Keratinocyte (primary cell): ENCODE data around the gene RBBP5. TPM values are rescaled to one million over a fixed set of nuclear protein-coding genes. Genes with fewer than 3 reads are reported as not detected.

Source experiments
- DNase-seq: peaks from one replicate; pipeline ENCODE4 v3.0.0-alpha.2; 2011; ENCODE audit warnings: low read depth, missing footprints, low spot score
- FAIRE-seq: peaks from 2 replicates; lab custom pipeline; 2011; peaks lifted over from hg19 to GRCh38; lab: Jason Lieb, UNC
- H2AFZ ChIP-seq: 2 replicates; pipeline ENCODE4 v1.6.0; 2012; ENCODE audit warnings: low read length, control low read depth, inconsistent platforms; ENCODE audit not compliant: control insufficient read depth
- H3K27ac ChIP-seq: 2 replicates; pipeline ENCODE4 v1.5.1; 2011; ENCODE audit warnings: low read length; ENCODE audit not compliant: control insufficient read depth, insufficient read depth
- H3K27me3 ChIP-seq: 3 replicates; pipeline ENCODE4 v1.6.0; 2011; ENCODE audit warnings: low read length; ENCODE audit not compliant: control insufficient read depth, insufficient read depth; ENCODE audit errors: extremely low read depth
- H3K36me3 ChIP-seq, 2 experiments: 2 replicates in 1 of 2; 3 replicates in 1 of 2; pipeline ENCODE4 v1.5.1; 2011; ENCODE audit warnings: low read length in 2 of 2, mild to moderate bottlenecking in 1 of 2; ENCODE audit not compliant: control insufficient read depth in 2 of 2, insufficient read depth in 2 of 2; ENCODE audit errors: extremely low read depth in 1 of 2
- H3K4me1 ChIP-seq: 3 replicates; pipeline ENCODE4 v1.5.1; 2011; ENCODE audit warnings: low read length; ENCODE audit not compliant: control insufficient read depth, insufficient read depth; ENCODE audit errors: extremely low read depth
- H3K4me2 ChIP-seq: 3 replicates; pipeline ENCODE4 v1.6.0; 2011; ENCODE audit warnings: low read depth, low read length; ENCODE audit not compliant: control insufficient read depth, insufficient read depth; ENCODE audit errors: extremely low read depth
- H3K4me3 ChIP-seq, 3 experiments: fragments of 200-600 bp in 1 of 3; sonication (generic) in 1 of 3; 2 replicates in 2 of 3; 3 replicates in 1 of 3; pipeline ENCODE4 v1.5.1; 2011 to 2016; ENCODE audit warnings: low read length in 3 of 3, mild to moderate bottlenecking in 3 of 3, control low read depth in 2 of 3, inconsistent platforms in 1 of 3, low read depth in 1 of 3, mixed read lengths in 1 of 3, mixed run types in 1 of 3, moderate library complexity in 1 of 3; ENCODE audit not compliant: control insufficient read depth in 2 of 3, insufficient read depth in 2 of 3; ENCODE audit errors: extremely low read depth in 1 of 3
- H3K79me2 ChIP-seq: 2 replicates; pipeline ENCODE4 v1.6.0; 2012; ENCODE audit warnings: low read length; ENCODE audit not compliant: control insufficient read depth, insufficient read depth
- H3K9ac ChIP-seq: 3 replicates; pipeline ENCODE4 v1.6.0; 2011; ENCODE audit warnings: low read length; ENCODE audit not compliant: control insufficient read depth, insufficient read depth; ENCODE audit errors: extremely low read depth
- H3K9me1 ChIP-seq: 3 replicates; pipeline ENCODE4 v1.6.0; 2011; ENCODE audit warnings: low read length; ENCODE audit not compliant: control insufficient read depth, insufficient read depth; ENCODE audit errors: extremely low read depth
- H3K9me3 ChIP-seq: 2 replicates; pipeline ENCODE4 v1.5.1; 2012; ENCODE audit warnings: low read depth, low read length; ENCODE audit not compliant: control insufficient read depth
- H4K20me1 ChIP-seq: 3 replicates; pipeline ENCODE4 v1.6.0; 2011; ENCODE audit warnings: low read length; ENCODE audit not compliant: control insufficient read depth, insufficient read depth; ENCODE audit errors: extremely low read depth
- CTCF ChIP-seq, 3 experiments: IDR thresholded peaks in 1 of 3; conservative IDR thresholded peaks in 1 of 3; optimal IDR thresholded peaks in 1 of 3; 2 replicates in 2 of 3; 3 replicates in 1 of 3; pipeline versions ENCODE3 to v1.5.1; 2011; ENCODE audit warnings: low read length in 3 of 3, mild to moderate bottlenecking in 3 of 3, moderate library complexity in 2 of 3, control low read depth in 1 of 3, inconsistent platforms in 1 of 3; ENCODE audit not compliant: insufficient read depth in 2 of 3; ENCODE audit errors: extremely low read depth in 1 of 3
- EZH2 ChIP-seq: IDR thresholded peaks from one replicate; pipeline ENCODE4 v1.6.1; 2012; ENCODE audit warnings: inconsistent platforms, mild to moderate bottlenecking, low read length, moderate library complexity
- dilution Hi-C: fragments of 300-500 bp; cut with MboI; formaldehyde crosslinking; loops from one replicate; pipeline ENCODE4 v1.7.0; 2020; ENCODE audit warnings: low sequenced_read_pairs; ENCODE audit not compliant: extremely low pct_ligation_motif_present
- polyA plus RNA-seq, 5 experiments: library from polyadenylated mRNA; depleted of rRNA in 3 of 5; stranded (reverse) in 3 of 5; stranded (forward) in 1 of 5; unstranded in 1 of 5; fragments of >200 nt; gene quantifications; 1 replicate in 1 of 5; 2 replicates in 3 of 5; 3 replicates in 1 of 5; pipeline versions ENCODE4 v1.2.1 to v1.2.3, GENCODE V29; 2011 to 2012; ENCODE audit warnings: missing spikeins in 2 of 5, low read depth in 1 of 5, low replicate concordance in 1 of 5

The RBBP5 gene
- polyA plus RNA-seq, 1 donor (not counting 4 experiments of a cell fraction or from before 2014, with no cell fraction given): 12.3 TPM

GRCh38 chr1:205111354-205111753 is 10.4 kb downstream of the RBBP5 start:
- Histone ChIP-seq H3K36me3 (peaks cover 0 to 4% of the 10 kb centered on the region in 2 experiments), H3K4me3 (no peak overlapping the region), H2AFZ (no peak overlapping the region), H3K4me2 (no peak overlapping the region), H3K79me2 (peaks cover 5% of the 10 kb centered on the region), H3K4me1 (no peaks in the 10 kb centered on the region), H3K9me1 (no peaks in the 10 kb centered on the region), H3K9ac (no peak overlapping the region), H3K9me3 (no peaks in the 10 kb centered on the region), H4K20me1 (no peaks in the 10 kb centered on the region), H3K27ac (no peak overlapping the region), H3K27me3 (no peaks in the 10 kb centered on the region)
- dilution Hi-C loops: no loop called here
- DNase-seq (no peak), FAIRE-seq (no peak)
- TF ChIP-seq EZH2: no peak
- TF ChIP-seq CTCF (optimal IDR thresholded peaks at IDR 0.05 in 1 of 3, IDR thresholded peaks at IDR 0.05 in 1 of 3, conservative IDR thresholded peaks at IDR 0.05 in 1 of 3; ENCODE audit: extremely low read depth in 1 of 3, insufficient read depth in 2 of 3, low read length in 3 of 3): no peak

- Histone ChIP-seq H3K36me3 (peaks cover 0 to 11% of the 10 kb centered on the region in 2 experiments), H3K9me3 (no peaks in the 10 kb centered on the region), H3K27ac (no peak overlapping the region)
Measured at GRCh38 chr1:205109711-205110110, 12.1 kb downstream of the RBBP5 start.

More at GRCh38 chr1:205109711-205110110, 12.1 kb downstream of the RBBP5 start:
- no peak overlapping the region for H3K9ac ChIP-seq
- FAIRE-seq: no peak
- no peak overlapping the region for H2AFZ ChIP-seq
- H3K4me3 ChIP-seq: no peak overlapping the region
- H4K20me1 ChIP-seq: no peaks in the 10 kb centered on the region
- no peaks in the 10 kb centered on the region for H3K9me1 ChIP-seq
- H3K27me3 ChIP-seq: no peaks in the 10 kb centered on the region
- no peaks in the 10 kb centered on the region for H3K4me1 ChIP-seq
- peaks cover 2% of the 10 kb centered on the region for H3K79me2 ChIP-seq
- dilution Hi-C loops: no loop called here
- no peak overlapping the region for H3K4me2 ChIP-seq
- TF ChIP-seq CTCF (optimal IDR thresholded peaks at IDR 0.05 in 1 of 3, IDR thresholded peaks at IDR 0.05 in 1 of 3, conservative IDR thresholded peaks at IDR 0.05 in 1 of 3; ENCODE audit: extremely low read depth in 1 of 3, insufficient read depth in 2 of 3, low read length in 3 of 3) (no peak), EZH2 (no peak)
- DNase-seq: no peak
